ENCODE data around the gene ZSCAN9.

ZSCAN9 gene

GRCh38 chr6:28220257-28221133 lies 4.6 kb upstream of the ZSCAN9 start:
- DNase-seq (ENCODE audit: low spot score): no peak

- DNase-seq (ENCODE audit: low spot score): no peak
Measured at GRCh38 chr6:28224131-28225055, 682 bp upstream of the ZSCAN9 start.

DNA sequence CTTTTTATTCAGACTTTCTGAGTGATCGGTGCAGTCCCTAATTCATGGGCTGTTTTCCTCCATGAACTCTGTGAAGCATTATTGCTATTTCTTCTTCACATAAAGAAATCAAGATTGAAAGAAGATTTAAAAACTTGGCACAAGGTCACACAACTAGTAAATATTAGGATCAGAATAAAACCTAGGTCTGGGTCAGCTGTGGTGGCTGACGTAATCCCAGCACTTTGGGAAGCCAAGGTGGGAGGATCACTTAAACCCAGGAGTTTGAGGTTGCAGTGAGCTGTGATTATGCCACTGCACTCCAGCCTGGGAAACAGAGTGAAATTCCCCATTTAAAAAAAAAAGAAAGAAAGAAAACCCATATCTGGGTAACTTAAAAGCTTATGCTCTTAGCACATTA lies 1.4 kb downstream of the ZSCAN9 start:
- no peak for DNase-seq (ENCODE audit: low spot score)

DNA sequence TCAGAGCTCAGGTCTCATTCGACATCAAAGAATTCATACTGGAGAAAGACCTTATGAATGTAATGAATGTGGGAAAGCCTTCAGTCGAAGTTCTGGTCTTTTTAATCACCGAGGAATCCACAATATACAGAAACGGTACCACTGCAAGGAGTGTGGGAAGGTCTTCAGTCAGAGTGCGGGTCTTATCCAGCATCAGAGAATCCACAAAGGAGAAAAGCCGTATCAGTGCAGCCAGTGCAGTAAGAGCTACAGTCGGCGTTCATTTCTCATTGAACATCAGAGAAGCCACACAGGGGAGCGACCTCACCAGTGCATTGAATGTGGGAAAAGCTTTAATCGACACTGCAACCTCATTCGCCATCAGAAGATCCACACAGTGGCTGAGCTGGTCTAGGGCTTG lies 7.7 kb downstream of the ZSCAN9 start:
- DNase-seq (ENCODE audit: low spot score): no peak

GRCh38 chr6:28235912-28236452 lies 10.9 kb downstream of the ZSCAN9 start:
- DNase-seq (ENCODE audit: low spot score): no peak

DNA sequence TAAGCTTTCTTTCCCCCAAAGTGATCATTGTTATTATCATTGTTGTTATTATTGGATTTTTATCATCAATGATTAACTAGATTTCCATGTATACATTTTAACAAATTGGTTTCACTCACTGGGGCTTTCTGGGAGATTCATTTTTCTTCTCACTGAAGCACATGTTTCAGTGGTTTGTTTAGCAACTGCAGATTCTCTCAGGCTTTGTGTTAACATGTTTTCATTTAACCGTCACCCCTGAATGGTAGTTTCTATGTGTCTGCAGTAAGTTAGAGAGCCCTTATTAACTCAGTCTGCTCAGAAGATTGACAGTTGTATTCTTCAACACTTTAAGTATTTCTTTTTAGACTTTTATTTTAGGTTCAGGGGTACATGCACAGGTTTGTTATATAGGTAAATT lies 14.6 kb downstream of the ZSCAN9 start:
- no peak for DNase-seq (ENCODE audit: low spot score)

DNA sequence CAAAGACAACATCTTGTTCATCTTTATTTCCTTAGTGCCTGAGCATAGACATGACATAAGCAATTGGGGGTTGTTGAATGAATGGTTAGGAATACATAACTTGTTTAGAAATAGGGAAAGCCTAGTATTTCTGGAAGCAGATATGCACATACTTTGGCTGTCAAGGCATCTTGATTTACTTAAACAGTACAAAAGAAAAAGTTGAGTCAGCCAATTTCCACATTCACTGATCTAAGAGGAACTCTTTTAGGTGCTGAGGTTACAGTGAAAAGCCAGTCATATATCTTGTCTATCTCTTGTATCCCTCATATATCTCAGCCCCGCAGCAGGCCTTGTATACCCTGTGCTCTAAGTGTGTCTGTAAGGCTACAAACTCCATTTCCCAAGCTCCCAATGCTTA lies 15.4 kb downstream of the ZSCAN9 start:
- no peak for DNase-seq (ENCODE audit: low spot score)

DNA sequence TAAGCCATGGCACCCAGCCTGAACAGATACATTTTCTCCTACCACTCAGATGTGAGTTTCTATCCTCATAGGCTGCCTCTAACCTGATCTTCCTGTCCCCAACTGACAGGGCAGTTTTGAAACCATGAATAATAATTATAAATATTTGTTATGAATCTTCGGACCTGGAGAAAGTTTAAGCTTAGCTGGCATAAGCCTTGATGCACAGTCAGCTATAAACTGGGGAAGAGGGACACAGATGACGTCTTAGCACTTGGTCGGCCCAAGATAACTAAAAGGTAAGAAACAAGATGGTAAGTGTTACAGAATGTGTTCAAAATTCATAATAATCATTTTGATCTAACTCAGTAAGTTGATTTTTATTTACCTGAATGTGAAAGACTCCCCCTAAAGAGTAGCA lies 18.9 kb downstream of the ZSCAN9 start:
- no peak for DNase-seq (ENCODE audit: low spot score)

DNA sequence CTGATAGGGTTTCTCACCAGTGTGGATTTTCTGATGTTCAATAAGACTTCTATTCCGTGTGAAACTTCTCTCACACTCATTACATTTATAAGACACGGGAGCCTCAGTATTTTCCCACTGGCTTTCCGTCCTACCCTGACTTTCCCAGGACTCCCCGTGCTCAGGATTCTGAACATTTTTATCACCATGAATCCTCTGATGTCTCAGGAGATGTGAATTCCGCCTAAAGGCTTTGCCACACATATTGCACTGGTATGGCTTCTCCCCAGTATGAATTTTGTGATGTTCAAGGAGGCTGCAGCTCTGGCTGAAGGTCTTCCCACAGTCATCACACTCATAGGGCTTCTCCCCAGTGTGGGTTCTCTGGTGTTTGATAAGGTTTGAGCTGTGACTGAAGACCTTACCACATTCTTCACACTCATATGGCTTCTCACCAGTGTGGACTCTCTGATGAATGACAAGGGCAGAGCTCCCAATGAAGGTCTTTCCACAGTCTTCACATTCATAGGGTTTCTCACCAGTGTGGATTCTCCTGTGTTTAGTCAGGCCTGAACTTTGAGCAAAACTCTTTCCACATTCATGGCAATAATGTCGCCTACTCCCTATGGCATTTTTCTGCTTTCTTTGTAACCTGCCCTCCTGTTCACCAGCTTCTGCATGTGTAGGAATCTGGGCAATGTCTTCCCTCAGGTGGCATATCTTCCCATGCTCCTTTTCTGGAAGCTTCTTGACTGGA lies 20.3 kb downstream of the ZSCAN9 start:
- no peak for DNase-seq (ENCODE audit: low spot score)

- no peak for DNase-seq (ENCODE audit: low spot score)
Measured at GRCh38 chr6:28248916-28249315, 23.8 kb downstream of the ZSCAN9 start.

- DNase-seq (ENCODE audit: low spot score): no peak
Measured at GRCh38 chr6:28250747-28251146, 25.7 kb downstream of the ZSCAN9 start.

GRCh38 chr6:28251661-28252008 lies 26.6 kb downstream of the ZSCAN9 start:
- DNase-seq (ENCODE audit: low spot score): no peak

DNA sequence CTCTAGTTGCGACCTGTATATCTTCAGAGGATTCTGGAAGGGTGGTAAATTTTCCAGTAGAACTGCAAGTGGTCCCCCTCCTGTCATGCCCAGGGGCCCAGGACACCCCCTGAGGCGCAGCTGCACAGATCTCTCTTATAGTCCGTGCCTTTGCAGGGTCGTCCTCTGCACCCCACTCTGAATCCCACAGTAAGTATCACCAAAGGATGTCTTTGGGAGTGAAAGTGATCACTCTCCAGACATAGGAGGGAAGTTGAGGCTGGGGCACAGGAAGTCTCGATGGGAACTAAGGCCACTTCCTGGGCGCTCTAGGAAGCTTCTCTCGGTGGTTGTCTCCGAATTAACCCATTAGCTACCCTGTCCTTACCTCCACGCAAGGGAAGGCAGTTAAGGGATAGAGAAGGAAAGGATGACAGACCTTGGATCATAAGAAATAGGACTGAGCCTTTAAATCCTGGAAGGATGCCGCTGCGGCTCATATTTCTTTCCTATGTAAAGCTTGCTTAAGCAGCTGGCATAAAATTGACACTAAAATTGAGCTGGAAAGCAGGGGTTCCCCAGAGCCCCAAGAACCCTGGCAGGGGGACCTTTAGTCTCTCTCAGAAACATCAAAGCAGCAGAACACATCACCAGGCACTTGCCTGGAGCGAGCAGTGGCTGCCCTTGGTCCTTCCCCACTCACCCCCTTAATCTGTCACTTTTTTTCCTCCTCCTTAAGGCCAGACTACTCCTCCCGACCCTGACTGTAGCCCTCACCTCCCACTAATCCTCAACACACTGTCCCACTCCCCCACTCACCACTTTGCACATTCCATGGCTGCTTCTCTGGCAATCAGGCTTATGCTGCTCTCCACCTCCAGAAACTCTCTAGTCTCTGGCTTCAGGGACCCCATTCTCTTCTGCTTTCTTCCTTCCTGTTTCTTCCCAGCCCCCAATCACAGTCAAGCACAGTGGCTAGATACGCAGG lies 27.2 kb downstream of the ZSCAN9 start, which contains the start of gene ZKSCAN4:
TSS of gene ZKSCAN4 (minus strand) at position 261 of the 967 bp plus-strand sequence. CDS start 289 bp downstream, outside the sequence.
- DNase-seq (ENCODE audit: low spot score): peak; percentile 89

GRCh38 chr6:28254121-28254519 lies 29.0 kb downstream of the ZSCAN9 start:
- no peak for DNase-seq (ENCODE audit: low spot score)

DNA sequence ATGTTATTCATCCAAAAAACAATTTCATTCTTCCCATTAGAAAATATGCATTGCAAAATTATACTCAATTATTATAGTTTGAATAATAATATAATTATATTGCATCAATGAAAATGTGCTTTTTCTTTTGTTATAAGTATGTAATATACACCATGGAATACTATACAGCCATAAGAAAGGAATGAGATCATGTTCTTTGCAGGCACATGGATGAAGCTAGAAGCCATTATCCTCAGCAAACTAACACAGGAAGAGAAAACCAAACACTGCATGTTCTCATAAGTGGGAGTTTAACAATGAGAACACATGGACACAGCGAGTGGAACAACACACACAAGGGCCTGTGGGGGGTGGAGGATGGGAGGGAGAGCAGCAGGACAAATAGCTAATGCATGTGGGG lies 32.0 kb downstream of the ZSCAN9 start:
- DNase-seq (ENCODE audit: low spot score): no peak

DNA sequence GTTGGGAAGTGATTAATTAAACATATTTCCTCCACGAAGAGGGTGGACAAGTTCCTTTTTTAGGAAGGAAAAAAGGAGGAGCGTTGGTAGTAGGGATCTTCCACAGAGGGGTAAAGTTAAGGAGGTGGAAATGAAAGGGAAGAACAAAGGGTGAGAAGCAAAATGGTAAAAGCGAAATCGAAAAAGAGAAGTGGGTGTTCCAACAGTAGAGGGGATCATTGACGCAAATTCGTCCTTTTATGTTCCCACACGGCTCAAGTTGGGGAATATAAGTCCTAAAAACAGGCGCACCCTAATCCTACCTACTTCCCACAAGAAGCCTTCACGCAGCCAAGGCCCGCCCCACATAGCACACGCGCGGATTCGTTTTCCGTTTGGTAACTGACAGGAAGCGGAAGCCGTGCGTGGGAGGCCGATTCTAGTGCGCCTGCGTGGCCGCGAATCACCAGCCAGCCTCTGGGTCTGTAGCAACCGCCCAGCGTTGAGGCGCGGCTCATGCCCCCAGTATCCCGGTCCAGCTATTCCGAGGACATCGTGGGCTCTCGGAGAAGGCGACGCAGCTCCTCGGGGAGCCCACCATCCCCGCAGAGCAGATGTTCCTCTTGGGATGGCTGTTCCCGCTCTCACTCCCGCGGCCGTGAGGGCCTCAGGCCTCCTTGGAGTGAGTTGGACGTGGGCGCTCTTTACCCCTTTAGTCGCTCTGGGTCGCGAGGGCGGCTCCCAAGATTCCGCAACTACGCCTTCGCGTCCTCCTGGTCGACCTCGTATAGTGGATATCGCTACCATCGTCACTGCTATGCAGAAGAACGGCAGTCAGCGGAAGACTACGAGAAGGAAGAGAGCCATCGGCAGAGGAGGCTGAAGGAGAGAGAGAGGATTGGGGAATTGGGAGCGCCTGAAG lies 34.1 kb downstream of the ZSCAN9 start, which contains the start of gene NKAPL:
TSS of gene NKAPL (plus strand) at position 421 of the 901 bp plus-strand sequence. CDS start at position 496, 75 bp downstream.
- DNase-seq (ENCODE audit: low spot score): peak; percentile 75

- no peak for DNase-seq (ENCODE audit: low spot score)
Measured at GRCh38 chr6:28263922-28264321, 38.8 kb downstream of the ZSCAN9 start.

DNA sequence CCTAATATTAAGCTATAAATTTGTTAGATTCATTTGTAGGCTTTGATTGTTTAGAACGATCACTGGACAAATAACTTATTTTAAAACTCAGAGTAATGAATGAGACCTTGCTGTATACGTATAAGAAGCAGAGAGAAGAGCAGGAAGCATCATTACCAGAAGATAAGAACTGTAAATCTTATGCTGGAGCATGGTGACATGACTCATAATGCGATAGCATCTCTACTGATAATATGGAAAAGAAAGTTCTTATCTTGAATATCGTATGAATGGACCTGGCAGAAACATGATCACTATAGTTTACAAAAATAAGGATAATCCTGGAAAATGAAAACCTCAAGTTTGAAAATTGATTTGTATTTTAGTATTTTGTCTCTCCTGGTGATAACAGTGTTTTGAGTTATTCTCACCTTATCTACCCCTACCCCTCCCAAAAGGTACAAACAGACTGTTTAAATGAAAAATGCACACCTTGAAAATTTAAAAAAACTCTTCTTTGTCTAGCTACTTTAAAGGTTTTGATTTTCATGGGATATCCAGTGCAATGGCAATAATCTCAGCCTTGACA lies 39.8 kb downstream of the ZSCAN9 start:
- DNase-seq (ENCODE audit: low spot score): no peak

DNA sequence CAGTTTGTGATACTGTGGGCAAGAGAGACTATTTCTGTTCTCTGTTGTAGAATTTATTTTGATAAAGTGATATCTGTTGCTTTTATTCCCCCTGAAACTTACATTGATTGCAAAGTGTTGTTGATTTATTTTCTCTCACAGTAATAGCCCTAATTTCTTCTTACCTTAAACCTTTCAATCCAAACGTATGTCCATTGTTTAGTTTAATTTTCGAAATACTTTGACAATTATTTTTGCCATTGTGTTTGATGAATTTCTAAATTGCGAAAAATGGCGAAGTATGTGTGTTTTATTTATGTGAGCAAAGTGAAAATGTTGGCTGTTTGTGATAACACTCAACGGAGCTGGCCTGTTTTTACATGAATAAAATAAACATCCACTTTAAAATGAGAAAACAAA lies 41.5 kb downstream of the ZSCAN9 start:
- no peak for DNase-seq (ENCODE audit: low spot score)
